NOMO-1 treated with DMSO at 0.1 percent for 48 hours (cell line): ENCODE data around the gene RAB15.

Experiments used
- DNase-seq: peaks from one replicate; lab custom pipeline; 2025; ENCODE audit not compliant: unreplicated experiment; lab: John Stamatoyannopoulos, UW

The RAB15 gene

GRCh38 chr14:64938972-64939816 is 32.9 kb downstream of the RAB15 start:
- DNase-seq = no peak

- DNase-seq = no peak
These were observed 34.3 kb downstream of the RAB15 start for GRCh38 chr14:64937821-64938193.

GRCh38 chr14:64937171-64937820 is 34.8 kb downstream of the RAB15 start:
- no peak for DNase-seq

GRCh38 chr14:64935508-64935907 is 36.6 kb downstream of the RAB15 start:
- DNase-seq = no peak

- no peak for DNase-seq
These were observed 37.7 kb downstream of the RAB15 start for GRCh38 chr14:64934338-64934929.

GRCh38 chr14:64932231-64932630 is 39.9 kb downstream of the RAB15 start:
- DNase-seq = no peak

- no peak for DNase-seq
These were observed 41.0 kb downstream of the RAB15 start for GRCh38 chr14:64931123-64931522.

- no peak for DNase-seq
These were observed 41.9 kb downstream of the RAB15 start for GRCh38 chr14:64930085-64930843.

GRCh38 chr14:64929014-64929359 is 43.1 kb downstream of the RAB15 start:
- DNase-seq = no peak

GRCh38 chr14:64928239-64929013 is 43.7 kb downstream of the RAB15 start:
- DNase-seq = no peak

GRCh38 chr14:64927031-64927430 is 45.1 kb downstream of the RAB15 start:
- no peak for DNase-seq

GRCh38 chr14:64926398-64926995 is 45.6 kb downstream of the RAB15 start:
- no peak for DNase-seq

GRCh38 chr14:64923015-64923414 is 49.1 kb downstream of the RAB15 start:
- no peak for DNase-seq

- DNase-seq = no peak
These were observed 51.7 kb downstream of the RAB15 start for GRCh38 chr14:64920465-64920864.

GRCh38 chr14:64919618-64920017 is 52.5 kb downstream of the RAB15 start:
- no peak for DNase-seq

GRCh38 chr14:64919215-64919614 is 52.9 kb downstream of the RAB15 start:
- no peak for DNase-seq

GRCh38 chr14:64918216-64918615 is 53.9 kb downstream of the RAB15 start:
- DNase-seq = no peak

- peak; percentile 56 for DNase-seq
These were observed 56.3 kb downstream of the RAB15 start for GRCh38 chr14:64915797-64916196.

GRCh38 chr14:64915029-64915424 is 57.1 kb downstream of the RAB15 start:
- DNase-seq = no peak

- DNase-seq = peak; percentile 94
These were observed 57.7 kb downstream of the RAB15 start, which contains the start of gene CHURC1 for GRCh38 chr14:64914237-64915028. Gene CHURC1, plus strand, starts transcription at chr14:64914455. Its CDS starts 41 bp downstream, at chr14:64914496.
